HEK293 (cell line): ENCODE measurements around the gene FEV.

ENCODE experiments used
- CTCF ChIA-PET: fragments of 350-600 bp; formaldehyde crosslinking; extraction: SDS; loops from one replicate; lab custom pipeline; 2021; ENCODE audit warnings: antibody characterized with exemption; lab: Yijun Ruan, JAX
- POLR2A ChIA-PET: fragments of 300-600 bp; formaldehyde crosslinking; extraction: SDS; loops from one replicate; lab custom pipeline; 2020; ENCODE audit warnings: antibody characterized with exemption, inconsistent platforms; lab: Yijun Ruan, JAX
- H3K27ac ChIP-seq: fragments of 200-500 bp; sonication (Bioruptor generic); 2 replicates; pipeline ENCODE4 v1.5.1; 2014; ENCODE audit warnings: low read depth, low read length, control low read depth, inconsistent platforms; ENCODE audit errors: extremely low read depth
- H3K36me3 ChIP-seq, 2 experiments: fragments of 200-500 bp in 1 of 2; sonication (Bioruptor generic) in 1 of 2; 1 replicate in 1 of 2; 2 replicates in 1 of 2; pipeline ENCODE4 v1.5.1; 2014 to 2017; ENCODE audit warnings: inconsistent platforms in 2 of 2, low read length in 2 of 2; ENCODE audit not compliant: control insufficient read depth in 2 of 2, insufficient read depth in 1 of 2
- H3K4me1 ChIP-seq: fragments of 200-500 bp; sonication (Bioruptor generic); 2 replicates; pipeline ENCODE4 v1.5.1; 2014; ENCODE audit warnings: mild to moderate bottlenecking, low read length, inconsistent platforms; ENCODE audit not compliant: control insufficient read depth, insufficient read depth
- H3K4me3 ChIP-seq: 2 replicates; pipeline ENCODE4 v1.5.1; 2011; ENCODE audit warnings: low read depth, mild to moderate bottlenecking, control low read depth, low read length, moderate library complexity
- H3K9me3 ChIP-seq: fragments of 200-500 bp; sonication (Bioruptor generic); 2 replicates; pipeline ENCODE4 v1.5.1; 2014; ENCODE audit warnings: low read depth, low read length, inconsistent platforms; ENCODE audit not compliant: control insufficient read depth, insufficient read depth
- HOXD13 ChIP-seq: sonication (generic); formaldehyde crosslinking; IDR thresholded peaks from 2 replicates; pipeline ENCODE4 v1.8.0; 2022; ENCODE audit warnings: missing genetic modification reagents, borderline replicate concordance
- IKZF3 ChIP-seq: fragments of 450-650 bp; IDR thresholded peaks from 2 replicates; pipeline ENCODE4 v1.5.0; 2018; ENCODE audit warnings: missing biosample characterization, mild to moderate bottlenecking, missing genetic modification characterization, moderate library complexity
- PRDM1 ChIP-seq: fragments of 450-650 bp; formaldehyde crosslinking; IDR thresholded peaks from 2 replicates; pipeline ENCODE4; 2016; ENCODE audit warnings: missing biosample characterization, missing genetic modification characterization
- ZFP41 ChIP-seq: fragments of 450-650 bp; formaldehyde crosslinking; IDR thresholded peaks from 2 replicates; pipeline ENCODE4 v1.5.1; 2016; ENCODE audit warnings: missing biosample characterization, missing genetic modification characterization, borderline replicate concordance
- ZNF112 ChIP-seq: fragments of 450-650 bp; formaldehyde crosslinking; IDR thresholded peaks from 2 replicates; pipeline ENCODE4 v1.5.0; 2017; ENCODE audit warnings: missing biosample characterization, missing genetic modification characterization
- ZNF146 ChIP-seq: fragments of 450-650 bp; formaldehyde crosslinking; IDR thresholded peaks from 2 replicates; pipeline ENCODE4 v1.5.1; 2016; ENCODE audit warnings: missing biosample characterization, missing genetic modification characterization
- ZNF18 ChIP-seq: fragments of 450-650 bp; formaldehyde crosslinking; IDR thresholded peaks from 2 replicates; pipeline ENCODE4 v1.5.1; 2016; ENCODE audit warnings: missing biosample characterization, missing genetic modification characterization
- ZNF561 ChIP-seq: fragments of 450-650 bp; IDR thresholded peaks from 2 replicates; pipeline ENCODE4 v1.5.1; 2018; ENCODE audit warnings: missing biosample characterization, missing genetic modification characterization, borderline replicate concordance
- ZNF626 ChIP-seq: fragments of 450-650 bp; sonication (Bioruptor Pico); formaldehyde crosslinking; IDR thresholded peaks from 2 replicates; pipeline ENCODE4 v1.5.1; 2018; ENCODE audit warnings: missing biosample characterization, missing genetic modification characterization, inconsistent platforms
- ZNF791 ChIP-seq: fragments of 450-650 bp; formaldehyde crosslinking; IDR thresholded peaks from 2 replicates; pipeline ENCODE4 v1.5.1; 2016; ENCODE audit warnings: missing biosample characterization, missing genetic modification characterization
- TF ChIP-seq, protein P1 (sequence below): fragments of 450-650 bp; formaldehyde crosslinking; IDR thresholded peaks from 2 replicates; pipeline ENCODE4 v1.5.1; 2016; ENCODE audit warnings: missing biosample characterization, missing genetic modification characterization
- TF ChIP-seq, protein P2 (sequence below): fragments of 450-650 bp; formaldehyde crosslinking; IDR thresholded peaks from 2 replicates; pipeline ENCODE4 v1.5.1; 2016; ENCODE audit warnings: missing biosample characterization, missing genetic modification characterization
- TF ChIP-seq, protein P3 (sequence below): fragments of 450-650 bp; formaldehyde crosslinking; IDR thresholded peaks from 2 replicates; pipeline ENCODE4 v1.5.1; 2016; ENCODE audit warnings: missing biosample characterization, missing genetic modification characterization
- TF ChIP-seq, protein P4 (sequence below): fragments of 450-650 bp; formaldehyde crosslinking; IDR thresholded peaks from 2 replicates; pipeline ENCODE4 v1.5.1; 2017; ENCODE audit warnings: missing biosample characterization, missing genetic modification characterization

The FEV gene

GRCh38 chr2:218956039-218956438 is 28.9 kb downstream of the FEV start (continued):
- TF ChIP-seq, protein P1, sequence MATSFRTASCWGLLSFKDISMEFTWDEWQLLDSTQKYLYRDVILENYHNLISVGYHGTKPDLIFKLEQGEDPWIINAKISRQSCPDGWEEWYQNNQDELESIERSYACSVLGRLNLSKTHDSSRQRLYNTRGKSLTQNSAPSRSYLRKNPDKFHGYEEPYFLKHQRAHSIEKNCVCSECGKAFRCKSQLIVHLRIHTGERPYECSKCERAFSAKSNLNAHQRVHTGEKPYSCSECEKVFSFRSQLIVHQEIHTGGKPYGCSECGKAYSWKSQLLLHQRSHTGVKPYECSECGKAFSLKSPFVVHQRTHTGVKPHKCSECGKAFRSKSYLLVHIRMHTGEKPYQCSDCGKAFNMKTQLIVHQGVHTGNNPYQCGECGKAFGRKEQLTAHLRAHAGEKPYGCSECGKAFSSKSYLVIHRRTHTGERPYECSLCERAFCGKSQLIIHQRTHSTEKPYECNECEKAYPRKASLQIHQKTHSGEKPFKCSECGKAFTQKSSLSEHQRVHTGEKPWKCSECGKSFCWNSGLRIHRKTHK (tag by site-specific recombination), result no peak
- TF ChIP-seq ZNF791 (tag by site-specific recombination), result no peak
- TF ChIP-seq, protein P2, sequence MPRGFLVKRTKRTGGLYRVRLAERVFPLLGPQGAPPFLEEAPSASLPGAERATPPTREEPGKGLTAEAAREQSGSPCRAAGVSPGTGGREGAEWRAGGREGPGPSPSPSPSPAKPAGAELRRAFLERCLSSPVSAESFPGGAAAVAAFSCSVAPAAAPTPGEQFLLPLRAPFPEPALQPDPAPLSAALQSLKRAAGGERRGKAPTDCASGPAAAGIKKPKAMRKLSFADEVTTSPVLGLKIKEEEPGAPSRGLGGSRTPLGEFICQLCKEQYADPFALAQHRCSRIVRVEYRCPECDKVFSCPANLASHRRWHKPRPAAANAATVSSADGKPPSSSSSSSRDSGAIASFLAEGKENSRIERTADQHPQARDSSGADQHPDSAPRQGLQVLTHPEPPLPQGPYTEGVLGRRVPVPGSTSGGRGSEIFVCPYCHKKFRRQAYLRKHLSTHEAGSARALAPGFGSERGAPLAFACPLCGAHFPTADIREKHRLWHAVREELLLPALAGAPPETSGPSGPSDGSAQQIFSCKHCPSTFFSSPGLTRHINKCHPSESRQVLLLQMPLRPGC (tag by site-specific recombination), result no peak

- ChIA-PET POLR2A (no interaction called here), CTCF (interaction anchor here (0.6 to 2.1 kb wide), 2 partner anchors 75 to 79 kb away, joined by 3 to 9 read pairs; no protein-coding TSS in a partner anchor)
- Histone ChIP-seq H3K4me3 (no peak overlapping the region), H3K36me3 (no peaks in the 10 kb centered on the region), H3K27ac (no peak overlapping the region), H3K4me1 (no peaks in the 10 kb centered on the region), H3K9me3 (no peaks in the 10 kb centered on the region)
- no peak for TF ChIP-seq ZNF626 (tag by site-specific recombination)
- TF ChIP-seq ZNF146, result no peak
- no peak for TF ChIP-seq ZNF561 (tag by site-specific recombination)
- no peak for TF ChIP-seq HOXD13
- TF ChIP-seq, protein P3, sequence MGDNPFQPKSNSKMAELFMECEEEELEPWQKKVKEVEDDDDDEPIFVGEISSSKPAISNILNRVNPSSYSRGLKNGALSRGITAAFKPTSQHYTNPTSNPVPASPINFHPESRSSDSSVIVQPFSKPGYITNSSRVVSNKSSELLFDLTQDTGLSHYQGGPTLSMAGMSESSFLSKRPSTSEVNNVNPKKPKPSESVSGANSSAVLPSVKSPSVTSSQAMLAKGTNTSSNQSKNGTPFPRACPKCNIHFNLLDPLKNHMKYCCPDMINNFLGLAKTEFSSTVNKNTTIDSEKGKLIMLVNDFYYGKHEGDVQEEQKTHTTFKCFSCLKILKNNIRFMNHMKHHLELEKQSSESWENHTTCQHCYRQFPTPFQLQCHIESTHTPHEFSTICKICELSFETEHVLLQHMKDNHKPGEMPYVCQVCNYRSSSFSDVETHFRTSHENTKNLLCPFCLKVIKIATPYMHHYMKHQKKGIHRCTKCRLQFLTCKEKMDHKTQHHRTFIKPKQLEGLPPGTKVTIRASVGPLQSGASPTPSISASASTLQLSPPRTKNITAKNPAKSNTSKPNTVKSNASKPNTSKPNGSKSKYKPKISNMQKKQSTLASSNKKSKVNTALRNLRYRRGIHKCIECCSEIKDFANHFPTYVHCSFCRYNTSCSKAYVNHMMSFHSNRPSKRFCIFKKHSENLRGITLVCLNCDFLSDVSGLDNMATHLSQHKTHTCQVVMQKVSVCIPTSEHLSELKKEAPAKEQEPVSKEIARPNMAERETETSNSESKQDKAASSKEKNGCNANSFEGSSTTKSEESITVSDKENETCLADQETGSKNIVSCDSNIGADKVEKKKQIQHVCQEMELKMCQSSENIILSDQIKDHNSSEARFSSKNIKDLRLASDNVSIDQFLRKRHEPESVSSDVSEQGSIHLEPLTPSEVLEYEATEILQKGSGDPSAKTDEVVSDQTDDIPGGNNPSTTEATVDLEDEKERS, result no peak
- no peak for TF ChIP-seq ZNF18 (tag by site-specific recombination)
- TF ChIP-seq IKZF3 (tag by site-specific recombination), result no peak
- TF ChIP-seq PRDM1 (tag by site-specific recombination), result no peak
- no peak for TF ChIP-seq ZFP41 (tag by site-specific recombination)
These were observed 30.3 kb downstream of the FEV start for GRCh38 chr2:218954541-218955300.

DNA sequence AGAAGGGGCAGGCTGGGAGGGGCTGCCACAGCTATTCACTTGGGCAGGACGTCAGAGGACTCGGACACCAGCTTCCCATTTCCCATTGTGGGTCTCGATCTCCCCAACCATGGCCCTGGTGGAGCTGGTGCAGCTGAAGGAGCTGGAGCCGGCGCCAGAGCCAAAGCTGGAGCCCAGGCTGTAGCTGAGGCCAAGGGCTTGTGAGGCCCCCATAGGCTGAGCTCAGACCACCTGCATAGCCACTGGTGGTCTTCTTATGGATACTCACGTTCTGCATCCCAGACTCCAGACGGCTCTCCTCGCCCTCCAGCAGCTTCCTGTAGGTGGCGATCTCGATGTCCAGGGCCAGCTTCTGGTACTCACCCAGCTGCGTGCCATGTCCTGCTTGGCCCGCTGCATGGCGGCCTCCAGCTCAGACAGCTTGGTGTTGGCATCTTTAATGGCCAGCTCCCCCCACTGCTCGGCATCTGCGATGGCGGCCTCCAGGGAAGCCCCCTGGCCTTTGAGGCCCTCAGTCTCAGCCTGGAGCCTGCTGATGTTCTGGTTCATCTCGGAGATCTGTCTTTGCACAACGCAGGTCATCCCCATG is 31.5 kb downstream of the FEV start:
- H3K4me3 ChIP-seq, result no peak overlapping the region
- TF ChIP-seq ZNF112 (tag by site-specific recombination), result no peak
- TF ChIP-seq, protein P4, sequence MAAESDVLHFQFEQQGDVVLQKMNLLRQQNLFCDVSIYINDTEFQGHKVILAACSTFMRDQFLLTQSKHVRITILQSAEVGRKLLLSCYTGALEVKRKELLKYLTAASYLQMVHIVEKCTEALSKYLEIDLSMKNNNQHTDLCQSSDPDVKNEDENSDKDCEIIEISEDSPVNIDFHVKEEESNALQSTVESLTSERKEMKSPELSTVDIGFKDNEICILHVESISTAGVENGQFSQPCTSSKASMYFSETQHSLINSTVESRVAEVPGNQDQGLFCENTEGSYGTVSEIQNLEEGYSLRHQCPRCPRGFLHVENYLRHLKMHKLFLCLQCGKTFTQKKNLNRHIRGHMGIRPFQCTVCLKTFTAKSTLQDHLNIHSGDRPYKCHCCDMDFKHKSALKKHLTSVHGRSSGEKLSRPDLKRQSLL (tag by site-specific recombination), result peak; percentile 43; the same call in 1 of the 2 replicates
- H3K4me1 ChIP-seq, result no peaks in the 10 kb centered on the region
- ChIA-PET CTCF (interaction anchor here (0.7 to 2.4 kb wide), 6 partner anchors 8 to 200 kb away, joined by 3 to 12 read pairs (median 4); no protein-coding TSS in a partner anchor), POLR2A (no interaction called here)
- H3K27ac ChIP-seq, result no peak overlapping the region
- H3K9me3 ChIP-seq, result no peaks in the 10 kb centered on the region
- no peaks in the 10 kb centered on the region for H3K36me3 ChIP-seq
